Activated CD4-positive, alpha-beta T cell treated with anti-CD3 and anti-CD28 coated beads for 24 hours (primary cell): Measurements from ENCODE around the gene CEP131.
A peak's percentile ranks its signal among the peaks of the same experiment; 100 is the strongest.
"Not testable (repeated sequence)": the region's sequence is repeated elsewhere in the genome, so short reads cannot be mapped to it uniquely, and the experiment has no call there.

Source experiments
- DNase-seq, 2 donors: peaks; one replicate each; pipeline ENCODE4 v3.0.0-alpha.2; 2020; ENCODE audit warnings: low read depth in 2 of 2

CEP131 gene

GRCh38 chr17:81152288-81152828 is 70.4 kb downstream of the CEP131 start:
- no peak for DNase-seq

DNA sequence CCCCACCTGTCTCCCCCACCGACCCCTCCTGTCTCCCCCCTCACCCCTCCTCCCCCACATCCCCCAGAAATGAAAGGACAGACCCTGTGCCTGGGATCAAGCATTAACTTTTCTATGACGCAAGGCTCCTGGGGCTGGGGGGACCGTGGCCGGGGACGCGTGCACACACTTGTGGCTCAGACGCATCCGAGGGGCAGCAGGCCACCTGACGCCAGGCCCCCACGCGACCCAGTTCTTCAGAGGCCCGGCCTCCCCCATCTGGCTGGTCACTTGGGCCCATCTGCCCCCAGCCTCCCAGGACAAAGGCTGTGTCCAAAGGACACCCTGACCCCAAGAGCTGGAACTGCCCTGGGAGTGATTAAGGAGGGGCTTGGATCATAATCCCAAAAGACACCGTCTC is 71.5 kb downstream of the CEP131 start:
- no peak for DNase-seq

DNA sequence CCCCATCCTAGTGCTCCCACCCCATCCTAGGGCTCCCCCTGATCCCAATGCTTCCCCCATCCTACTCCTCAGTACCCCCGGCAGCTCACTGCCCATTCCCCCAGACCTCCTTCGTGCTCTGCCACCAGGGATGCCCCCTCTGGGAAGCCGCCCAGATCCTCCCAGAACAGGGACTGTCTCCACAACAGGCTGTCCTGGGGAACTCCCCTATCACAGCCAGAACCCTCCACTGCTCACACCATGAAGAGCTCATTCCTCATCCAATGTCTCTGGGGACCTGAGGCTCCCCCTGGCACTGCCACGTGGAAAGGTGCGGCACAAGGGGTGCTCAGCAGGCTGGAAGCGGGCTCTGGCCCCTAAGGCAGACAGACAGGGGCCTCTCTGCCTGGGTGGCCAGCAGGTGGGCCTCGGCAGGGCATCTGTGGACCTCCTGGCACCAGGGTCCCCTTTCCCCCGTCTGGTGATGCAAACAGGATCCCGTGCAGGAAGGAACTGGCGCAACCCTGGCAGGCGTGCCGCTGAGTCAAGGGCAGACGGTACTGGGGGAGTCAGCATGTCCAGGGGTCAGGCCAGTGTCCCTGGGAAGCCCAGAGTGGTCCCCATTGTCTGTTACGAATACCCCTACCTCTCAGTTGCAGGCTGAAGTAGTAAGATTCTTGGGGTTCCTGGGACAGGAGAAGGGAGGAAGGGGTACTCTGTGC is 72.2 kb downstream of the CEP131 start:
- DNase-seq, result no peak

DNA sequence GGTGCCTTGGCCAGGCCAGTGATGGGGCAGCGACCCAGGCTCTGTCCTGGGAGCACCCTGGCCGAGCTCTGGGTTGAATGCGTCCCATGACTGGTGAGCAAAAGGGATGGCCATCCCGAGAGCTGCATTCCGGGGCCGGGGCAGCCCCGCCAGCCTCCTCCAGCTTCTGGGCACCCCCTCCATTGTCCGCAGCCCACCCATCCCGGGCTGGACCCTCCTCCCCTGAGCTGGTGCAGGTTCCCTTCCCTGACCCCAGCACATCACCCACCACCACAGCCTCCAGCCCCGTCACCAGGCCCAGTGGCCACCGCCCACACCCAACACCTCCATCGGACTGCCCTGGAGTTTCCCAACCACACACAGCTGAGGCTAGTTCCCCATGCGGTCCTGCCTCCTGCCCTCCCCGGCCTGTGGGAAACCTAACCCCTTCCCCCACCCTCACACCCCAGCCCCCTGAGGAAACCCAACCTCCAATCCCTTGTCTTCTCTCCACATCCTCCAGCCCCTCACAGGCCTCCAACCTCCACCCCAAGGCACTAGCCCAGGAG is 73.7 kb downstream of the CEP131 start:
- DNase-seq, result no peak

DNA sequence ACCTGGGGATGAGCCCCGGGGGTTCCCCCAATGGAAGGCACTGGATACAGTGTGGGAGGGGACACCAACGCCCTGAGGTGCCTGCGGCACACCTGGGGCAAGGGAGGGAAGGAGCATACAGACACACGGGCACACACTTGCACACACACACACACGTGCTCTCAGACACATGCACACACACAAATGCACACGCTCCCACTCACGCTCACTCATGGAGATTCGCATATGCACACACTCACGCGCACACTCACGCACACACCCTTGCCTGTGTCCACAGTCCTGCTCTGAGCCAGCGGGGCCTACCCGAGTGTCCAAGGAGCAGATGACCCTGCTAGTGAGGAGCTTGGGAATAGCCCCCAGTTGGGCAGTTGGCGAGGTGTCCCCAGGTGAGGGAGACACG is 74.2 kb downstream of the CEP131 start:
- DNase-seq, result no peak

- DNase-seq, result no peak
These were observed 75.1 kb downstream of the CEP131 start for GRCh38 chr17:81147701-81148100.

- not testable (repeated sequence) for DNase-seq
These were observed 76.6 kb downstream of the CEP131 start for GRCh38 chr17:81146208-81146607.

DNA sequence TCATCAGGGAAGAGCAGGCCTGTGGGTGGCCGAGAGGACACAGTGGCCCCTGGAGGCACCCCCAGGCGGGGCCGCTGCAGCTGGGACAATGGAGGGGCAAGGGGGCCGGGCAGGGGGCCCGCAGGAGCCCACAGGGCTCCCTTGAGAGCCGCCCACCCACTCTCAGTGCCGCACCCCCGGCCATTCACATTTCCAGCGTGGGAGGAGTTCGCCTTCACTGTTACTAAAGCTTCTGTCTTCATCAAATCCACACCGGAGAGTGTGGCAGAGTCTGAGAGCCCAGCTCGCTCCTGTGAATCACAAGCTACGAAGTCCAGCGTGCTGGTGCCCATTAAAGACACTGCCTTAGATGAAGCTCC is 78.4 kb downstream of the CEP131 start:
- DNase-seq, result no peak

GRCh38 chr17:81143717-81144422 is 78.9 kb downstream of the CEP131 start:
- no peak for DNase-seq

GRCh38 chr17:81143200-81143527 is 79.6 kb downstream of the CEP131 start:
- DNase-seq, result no peak

- DNase-seq, result peak; percentile 29 to 50
These were observed 80.2 kb downstream of the CEP131 start for GRCh38 chr17:81142301-81143199.

DNA sequence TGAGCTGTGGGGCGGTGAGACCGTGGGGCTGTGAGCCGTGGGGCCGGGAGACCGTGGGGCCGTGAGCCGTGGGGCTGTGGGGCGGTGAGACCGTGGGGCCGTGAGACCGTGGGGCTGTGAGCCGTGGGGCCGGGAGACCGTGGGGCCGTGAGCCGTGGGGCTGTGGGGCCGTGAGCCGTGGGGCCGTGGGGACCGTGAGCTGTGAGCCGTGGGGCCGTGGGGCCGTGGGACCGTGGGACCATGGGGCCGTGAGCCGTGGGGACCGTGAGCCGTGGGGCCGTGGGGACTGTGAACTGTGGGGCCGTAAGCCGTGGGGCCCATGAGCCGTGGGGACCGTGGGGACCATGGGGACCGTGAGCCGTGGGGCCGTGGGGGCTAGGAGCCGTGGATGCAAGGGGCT is 82.1 kb downstream of the CEP131 start:
- DNase-seq, result no peak

DNA sequence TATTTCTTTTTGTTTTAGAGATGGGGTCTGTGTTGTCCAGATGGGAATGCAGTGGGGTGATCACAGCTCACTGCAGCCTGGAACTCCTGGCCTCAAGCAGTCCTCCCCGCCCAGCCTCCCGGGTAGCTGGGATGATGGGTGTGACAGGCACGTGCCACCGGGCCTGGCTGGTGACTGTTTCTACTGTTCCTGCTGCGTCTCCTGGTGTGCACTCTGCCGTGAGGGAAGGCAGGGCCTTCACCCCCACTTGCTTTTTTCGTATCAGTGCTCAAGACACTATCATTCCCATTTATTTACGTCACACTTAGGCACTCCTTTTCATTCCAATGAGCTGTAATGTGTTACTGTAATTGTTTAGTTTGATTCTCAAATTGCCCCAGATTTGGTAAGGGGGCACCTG is 82.7 kb downstream of the CEP131 start:
- DNase-seq, result no peak
